HFF-Myc (cell line): ENCODE data around the gene ZNF420.
"Not testable (repeated sequence)": the region's sequence is repeated elsewhere in the genome, so short reads cannot be mapped to it uniquely, and the experiment has no call there.

Experiments used
- DNase-seq: peaks from one replicate; pipeline ENCODE4 v3.0.0-alpha.2; 2011; ENCODE audit warnings: low read depth; ENCODE audit errors: extremely low read depth
- H3K4me3 ChIP-seq: replicated peaks from 2 replicates; pipeline ENCODE4 v1.5.1; 2011; ENCODE audit warnings: low read depth, mild to moderate bottlenecking, control low read depth, low read length
- CTCF ChIP-seq: IDR thresholded peaks from 2 replicates; pipeline ENCODE4 v1.5.1; 2012; ENCODE audit warnings: mild to moderate bottlenecking, low read depth, low read length, control low read depth; ENCODE audit errors: missing control alignments

ZNF420 gene

GRCh38 chr19:37077934-37078716, at the start of gene ZNF420:
Gene ZNF420 (plus strand): TSS chr19:37078433. CDS start chr19:37089119, 10,686 bp downstream.
- TF ChIP-seq CTCF: no peak
- H3K4me3 ChIP-seq: peak within 1 kb of the TSS; percentile 87
- DNase-seq: peak; percentile 81

DNA sequence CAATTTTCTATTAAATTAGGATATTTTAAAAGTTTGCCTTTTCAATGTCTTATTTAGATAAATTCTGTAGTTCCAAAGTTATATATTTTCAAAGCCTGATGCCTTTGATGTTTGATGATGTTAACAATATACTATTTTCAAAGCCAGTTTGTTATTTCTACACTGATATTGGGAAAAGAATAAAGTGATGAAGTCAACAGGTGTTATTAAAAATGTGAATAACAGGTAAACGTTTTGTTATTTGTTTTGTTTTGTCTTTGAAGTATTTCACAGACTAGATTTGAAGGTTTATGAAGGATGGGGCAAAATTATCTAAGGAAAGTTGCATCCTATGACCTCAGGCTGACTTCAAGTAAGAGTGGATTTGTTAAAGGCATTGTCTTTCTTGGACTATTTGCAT, 33.1 kb upstream of the ZNF420 start:
- DNase-seq: no peak
- H3K4me3 ChIP-seq: no peak overlapping the region
- TF ChIP-seq CTCF: no peak

DNA sequence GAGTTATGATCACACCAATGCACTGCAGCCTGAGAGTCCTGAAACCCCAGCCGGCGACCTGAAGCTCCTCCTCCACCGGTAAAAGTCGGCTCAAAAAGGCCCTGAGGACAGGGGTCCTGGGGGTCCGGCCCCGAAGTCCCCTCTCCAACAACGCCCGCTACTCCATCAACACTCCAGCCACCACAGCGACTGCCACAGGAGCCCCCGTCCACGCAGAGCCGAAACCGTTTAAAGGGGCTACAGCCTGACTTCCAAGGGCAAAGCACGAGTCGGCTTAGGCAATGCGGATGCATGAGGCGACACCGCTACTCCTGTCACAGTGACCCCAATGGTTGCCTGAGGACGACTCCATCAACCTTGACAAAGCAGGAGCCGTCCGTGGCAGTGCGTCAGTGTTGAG, 22.9 kb upstream of the ZNF420 start:
- H3K4me3 ChIP-seq: no peak overlapping the region
- TF ChIP-seq CTCF: no peak
- DNase-seq: no peak

DNA sequence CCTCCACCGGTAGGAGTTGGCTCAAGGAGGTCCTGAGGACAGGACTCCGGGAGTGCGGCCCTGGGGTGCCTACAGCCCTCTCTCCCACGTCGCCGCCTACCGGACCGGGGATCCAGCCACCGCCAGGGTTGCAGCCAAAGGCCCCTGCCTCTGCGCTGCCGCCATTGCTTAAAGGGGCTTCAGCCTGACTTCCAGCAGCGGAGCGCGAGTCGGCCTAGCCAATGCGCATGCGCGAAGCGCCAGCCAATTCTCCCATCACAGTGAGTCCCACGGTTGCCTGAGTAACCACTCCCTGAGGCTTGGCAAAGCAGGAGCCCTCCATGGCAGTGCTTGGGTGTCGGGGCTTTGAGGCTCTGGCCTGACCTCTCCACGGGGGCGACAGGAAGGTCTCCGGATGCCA, 21.5 kb upstream of the ZNF420 start:
- no peak for DNase-seq

DNA sequence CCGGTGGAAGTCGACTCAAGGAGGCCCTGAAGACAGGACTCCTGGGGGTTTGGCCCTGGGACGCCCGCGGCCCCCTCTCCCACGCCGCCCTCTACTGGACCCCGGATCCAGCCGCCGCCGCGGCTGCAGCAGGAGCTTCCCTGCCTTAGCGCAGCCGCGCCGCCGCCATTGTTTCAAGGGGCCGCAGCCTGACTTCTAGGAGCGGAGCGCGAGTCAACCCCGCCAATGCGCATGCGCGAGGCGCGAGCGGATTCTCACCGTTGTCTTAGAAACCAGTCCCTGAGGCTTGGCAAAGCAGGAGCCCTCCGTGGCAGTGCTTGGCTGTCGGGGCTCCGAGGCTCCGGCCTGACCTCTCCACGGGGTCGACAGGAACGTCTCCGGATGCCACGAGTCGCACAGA, 19.1 kb upstream of the ZNF420 start:
- TF ChIP-seq CTCF: no peak
- H3K4me3 ChIP-seq: no peak overlapping the region

More for the DNA sequence above, 21.5 kb upstream of the ZNF420 start:
- TF ChIP-seq CTCF: no peak
- H3K4me3 ChIP-seq: no peak overlapping the region

GRCh38 chr19:37064886-37065285, 13.3 kb upstream of the ZNF420 start:
- not testable (repeated sequence) for DNase-seq, H3K4me3 ChIP-seq

More for the DNA sequence above, 19.1 kb upstream of the ZNF420 start:
- no peak for DNase-seq

- H3K4me3 ChIP-seq: no peak overlapping the region
- DNase-seq: no peak
- TF ChIP-seq CTCF: no peak
These were observed 4.1 kb upstream of the ZNF420 start for GRCh38 chr19:37074111-37074510.
